Measurements from ENCODE around the gene TM2D3. TPM values are rescaled to one million over a fixed set of nuclear protein-coding genes. Genes with fewer than 3 reads are reported as not detected.

The TM2D3 gene
- total and polyA plus RNA-seq, 4 experiments from 2014 or later, result 35.1 to 92.9 (median 63.3) TPM

DNA sequence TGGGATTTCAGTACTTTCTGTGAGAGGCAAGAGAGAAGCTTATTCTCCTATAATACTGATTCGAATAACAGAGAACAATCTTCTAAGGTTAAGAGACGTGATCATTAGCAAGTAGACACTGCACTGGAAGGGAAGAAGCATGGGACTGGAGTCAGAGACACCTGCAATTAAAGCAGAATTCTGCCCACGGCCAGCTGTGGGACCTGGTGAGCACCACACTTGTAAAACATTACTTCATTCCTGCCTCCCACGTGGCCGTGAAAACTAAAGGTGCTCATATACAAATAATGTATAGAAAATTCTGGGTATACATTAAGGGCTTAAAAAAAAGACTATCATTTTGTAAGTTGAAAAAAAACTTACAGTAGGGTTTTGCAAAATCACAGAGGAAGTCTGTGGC lies 2.0 kb downstream of the TM2D3 start:
- H3K27ac Mint-ChIP-seq, result peak overlapping the region in 6 of 7 donors; percentile 37 to 95 (median 72)
- intact Hi-C loops (cut with micrococcal nuclease), result no loop called here
- H3K36me3 Mint-ChIP-seq, result peaks cover 19 to 58% of the 10 kb centered on the region in 2 donors
- DNase-seq, result no peak
- no peaks in the 10 kb centered on the region for H3K27me3 ChIP-seq (ENCODE audit: insufficient read depth, low read length)
- peaks cover 21 to 56% (median 32%) of the 10 kb centered on the region in 4 donors for H3K4me1 Mint-ChIP-seq
- H3K27me3 Mint-ChIP-seq, result no peaks in the 10 kb centered on the region
- peak overlapping the region; percentile 97 for H3K27ac ChIP-seq (ENCODE audit: low read depth, low read length)
- H3K4me3 Mint-ChIP-seq, result peak overlapping the region; percentile 29 to 95 (median 79)
- peaks cover 30% of the 10 kb centered on the region for H3K36me3 ChIP-seq (ENCODE audit: insufficient read depth, low read length)
- POLR2A ChIA-PET (ENCODE audit: partially characterized antibody), result interaction anchor here (0.6 to 1.7 kb wide), 4 partner anchors 9 to 356 kb away, joined by 3 to 4 read pairs (median 4); partner anchors contain the start of gene TARS3
- H3K9me3 Mint-ChIP-seq, result peaks cover 0 to 2% (median 0%) of the 10 kb centered on the region in 8 donors
- H3K4me1 ChIP-seq (ENCODE audit: insufficient read depth, low read length), result peaks cover 34% of the 10 kb centered on the region
- H3K4me3 ChIP-seq (ENCODE audit: low read length in 2 of 2), result peak overlapping the region in 1 of 2 donors; percentile 96
- CTCF ChIA-PET (ENCODE audit: partially characterized antibody), result interaction anchor here (1.2 to 1.3 kb wide), 2 partner anchors 9 to 10 kb away, joined by 4 read pairs; no protein-coding TSS in a partner anchor
- no peaks in the 10 kb centered on the region for H3K9me3 ChIP-seq (ENCODE audit: control insufficient read depth in 1 of 2, low read length in 2 of 2)

DNA sequence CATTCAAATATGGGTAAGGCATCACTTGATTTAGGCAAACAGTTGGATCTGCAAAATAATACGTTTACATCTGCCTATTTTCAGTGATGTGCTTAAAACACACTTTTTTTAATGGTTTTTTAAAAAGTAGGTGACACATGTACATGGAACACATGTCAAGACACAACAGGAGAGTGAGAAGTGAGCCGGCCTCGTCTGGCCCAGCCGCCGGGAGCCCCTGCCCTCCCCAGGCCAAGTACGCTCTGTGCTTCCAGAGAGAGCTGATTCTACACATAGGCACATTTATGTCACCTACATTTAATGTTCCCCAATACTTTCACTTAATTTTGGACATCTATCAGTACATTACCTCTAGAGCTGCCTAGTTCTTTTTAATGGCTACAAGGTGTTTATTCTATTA lies 3.8 kb downstream of the TM2D3 start:
- Histone ChIP-seq H3K27me3 (ENCODE audit: insufficient read depth, low read length) (no peaks in the 10 kb centered on the region), H3K9me3 (ENCODE audit: control insufficient read depth in 1 of 2, low read length in 2 of 2) (no peaks in the 10 kb centered on the region), H3K4me1 (ENCODE audit: insufficient read depth, low read length) (peaks cover 34% of the 10 kb centered on the region), H3K36me3 (ENCODE audit: insufficient read depth, low read length) (peaks cover 43% of the 10 kb centered on the region), H3K4me3 (ENCODE audit: low read length in 2 of 2) (no peak overlapping the region), H3K27ac (ENCODE audit: low read depth, low read length) (no peak overlapping the region)
- H3K27ac Mint-ChIP-seq, result peak overlapping the region in 2 of 7 donors; percentile 19 to 95
- peaks cover 25 to 65% of the 10 kb centered on the region in 2 donors for H3K36me3 Mint-ChIP-seq
- peaks cover 21 to 45% (median 33%) of the 10 kb centered on the region in 4 donors for H3K4me1 Mint-ChIP-seq
- no peaks in the 10 kb centered on the region for H3K27me3 Mint-ChIP-seq
- POLR2A ChIA-PET (ENCODE audit: partially characterized antibody), result interaction anchor here (1.0 to 1.4 kb wide), 2 partner anchors 354 to 396 kb away, joined by 3 to 5 read pairs; partner anchors contain the start of genes CHSY1 and SNRPA1
- intact Hi-C loops (cut with micrococcal nuclease), result loop anchor here (10.0 kb wide), 1 partner anchor 1044 kb away; the partner anchor contains the start of genes ASB7 and LINS1
- no peak overlapping the region for H3K4me3 Mint-ChIP-seq
- CTCF ChIA-PET (ENCODE audit: partially characterized antibody), result interaction anchor here (1.5 to 3.9 kb wide), 2 partner anchors 9 to 359 kb away, joined by 3 to 10 read pairs; no protein-coding TSS in a partner anchor
- no peak for DNase-seq
- peaks cover 0 to 2% (median 0%) of the 10 kb centered on the region in 8 donors for H3K9me3 Mint-ChIP-seq

DNA sequence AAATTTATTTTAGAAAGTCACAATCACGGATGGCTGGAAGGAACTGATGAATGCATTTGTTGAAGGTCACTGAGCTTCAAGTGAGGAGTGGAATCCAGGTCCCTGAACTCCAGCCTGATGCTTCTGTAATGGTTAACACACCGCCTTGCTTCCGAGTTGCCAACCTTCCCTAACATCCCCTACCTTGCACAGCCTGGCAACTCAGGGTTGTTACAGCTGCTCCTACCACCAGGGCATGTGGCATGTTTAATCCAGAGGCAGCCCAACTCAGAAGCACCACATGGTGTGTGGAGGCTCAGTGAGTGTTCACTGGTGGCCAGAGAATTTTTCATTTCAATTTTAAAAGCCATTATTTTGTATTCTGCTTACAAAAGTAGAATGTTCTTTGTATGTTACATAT lies 4.9 kb downstream of the TM2D3 start:
- H3K27ac Mint-ChIP-seq, result peak overlapping the region in 2 of 7 donors; percentile 56 to 95
- peaks cover 33 to 71% of the 10 kb centered on the region in 2 donors for H3K36me3 Mint-ChIP-seq
- Histone ChIP-seq H3K4me3 (ENCODE audit: low read length in 2 of 2) (no peak overlapping the region), H3K27me3 (ENCODE audit: insufficient read depth, low read length) (no peaks in the 10 kb centered on the region), H3K36me3 (ENCODE audit: insufficient read depth, low read length) (peaks cover 49% of the 10 kb centered on the region), H3K27ac (ENCODE audit: low read depth, low read length) (no peak overlapping the region), H3K4me1 (ENCODE audit: insufficient read depth, low read length) (peaks cover 35% of the 10 kb centered on the region), H3K9me3 (ENCODE audit: control insufficient read depth in 1 of 2, low read length in 2 of 2) (no peaks in the 10 kb centered on the region)
- peaks cover 26 to 46% (median 37%) of the 10 kb centered on the region in 4 donors for H3K4me1 Mint-ChIP-seq
- ChIA-PET CTCF (ENCODE audit: partially characterized antibody) (interaction anchor here (3.9 kb wide), 1 partner anchor 10 kb away, joined by 10 read pairs; no protein-coding TSS in a partner anchor), POLR2A (ENCODE audit: partially characterized antibody) (interaction anchor here (0.6 kb wide), 1 partner anchor 1051 kb away, joined by 4 read pairs; no protein-coding TSS in a partner anchor)
- intact Hi-C loops (cut with micrococcal nuclease), result loop anchor here (10.0 kb wide), 1 partner anchor 1042 kb away; the partner anchor contains the start of genes ASB7 and LINS1
- no peak overlapping the region for H3K4me3 Mint-ChIP-seq
- DNase-seq, result no peak
- H3K9me3 Mint-ChIP-seq, result peaks cover 0 to 2% (median 0%) of the 10 kb centered on the region in 8 donors
- H3K27me3 Mint-ChIP-seq, result no peaks in the 10 kb centered on the region

DNA sequence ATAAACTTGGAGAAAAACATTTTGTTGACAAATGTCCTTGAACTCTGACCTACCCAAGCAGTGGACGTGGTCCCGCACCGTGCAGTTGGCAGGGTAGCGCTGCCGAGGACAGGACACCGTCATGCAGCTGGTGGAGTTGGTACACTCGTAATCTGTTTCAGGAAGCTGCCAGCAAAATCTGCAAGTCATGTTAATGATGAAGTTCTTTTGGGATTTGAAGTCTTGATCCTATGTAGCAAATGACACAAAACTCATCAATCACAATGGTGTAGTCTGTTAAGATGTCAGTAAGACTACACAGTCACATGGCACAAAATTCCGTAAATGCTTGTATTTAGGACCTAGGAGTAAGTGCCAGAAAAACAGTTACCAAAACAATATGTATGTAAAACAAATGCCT lies 5.5 kb downstream of the TM2D3 start:
- POLR2A ChIA-PET (ENCODE audit: partially characterized antibody), result no interaction called here
- intact Hi-C loops (cut with micrococcal nuclease), result loop anchor here (10.0 kb wide), 1 partner anchor 1042 kb away; the partner anchor contains the start of genes ASB7 and LINS1
- peaks cover 0 to 2% (median 0%) of the 10 kb centered on the region in 8 donors for H3K9me3 Mint-ChIP-seq

DNA sequence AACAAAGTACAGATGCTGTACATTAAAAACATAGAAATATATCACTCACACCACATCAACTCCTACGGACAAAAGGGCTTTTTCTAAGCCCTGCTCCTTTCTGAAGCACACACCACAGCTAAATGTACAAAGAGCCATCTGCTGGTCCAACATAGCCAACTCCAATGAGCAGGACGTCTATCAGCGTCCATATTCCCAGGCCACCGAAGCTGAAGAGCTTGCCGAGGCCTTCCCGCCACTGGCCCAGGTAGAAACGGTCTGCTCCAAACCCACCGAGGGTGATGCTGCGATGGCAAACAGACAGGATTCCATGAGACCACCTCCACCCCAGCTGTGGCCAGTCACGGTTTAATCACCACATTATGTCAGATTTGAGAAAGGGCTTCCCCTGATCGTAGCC lies 9.8 kb downstream of the TM2D3 start:
- H3K36me3 ChIP-seq (ENCODE audit: insufficient read depth, low read length), result peaks cover 50% of the 10 kb centered on the region
- H3K4me1 ChIP-seq (ENCODE audit: insufficient read depth, low read length), result peaks cover 27% of the 10 kb centered on the region
- H3K27me3 Mint-ChIP-seq, result no peaks in the 10 kb centered on the region
- DNase-seq, result no peak
- H3K9me3 ChIP-seq (ENCODE audit: control insufficient read depth in 1 of 2, low read length in 2 of 2), result no peaks in the 10 kb centered on the region
- H3K9me3 Mint-ChIP-seq, result peaks cover 0 to 2% (median 0%) of the 10 kb centered on the region in 8 donors
- intact Hi-C loops (cut with micrococcal nuclease), result loop anchor here (10.0 kb wide), 1 partner anchor 1038 kb away; the partner anchor contains the start of genes ASB7 and LINS1
- ChIA-PET CTCF (ENCODE audit: partially characterized antibody) (interaction anchor here (1.0 to 4.5 kb wide), 16 partner anchors 9 to 399 kb away, joined by 3 to 50 read pairs (median 7); partner anchors contain the start of genes SNRPA1 and TARS3), POLR2A (ENCODE audit: partially characterized antibody) (interaction anchor here (0.6 to 2.4 kb wide), 12 partner anchors 7 to 391 kb away, joined by 3 to 28 read pairs (median 5); partner anchors contain the start of genes CHSY1, SNRPA1, TARS3 and TM2D3)
- peak overlapping the region; percentile 81 to 95 (median 94) for H3K27ac Mint-ChIP-seq
- peak overlapping the region; percentile 67 for H3K27ac ChIP-seq (ENCODE audit: low read depth, low read length)
- no peaks in the 10 kb centered on the region for H3K27me3 ChIP-seq (ENCODE audit: insufficient read depth, low read length)
- no peak overlapping the region for H3K4me3 ChIP-seq (ENCODE audit: low read length in 2 of 2)
- H3K4me1 Mint-ChIP-seq, result peaks cover 20 to 30% (median 25%) of the 10 kb centered on the region in 4 donors
- peak overlapping the region in 1 of 8 donors; percentile 54 for H3K4me3 Mint-ChIP-seq
- peaks cover 53 to 72% of the 10 kb centered on the region in 2 donors for H3K36me3 Mint-ChIP-seq

More for the DNA sequence above, 5.5 kb downstream of the TM2D3 start:
- CTCF ChIA-PET (ENCODE audit: partially characterized antibody), result interaction anchor here (3.9 kb wide), 1 partner anchor 11 kb away, joined by 10 read pairs; no protein-coding TSS in a partner anchor
- Mint-ChIP-seq H3K4me1 (peaks cover 32 to 52% (median 40%) of the 10 kb centered on the region in 4 donors), H3K36me3 (peaks cover 35 to 74% of the 10 kb centered on the region in 2 donors), H3K4me3 (no peak overlapping the region), H3K27me3 (no peaks in the 10 kb centered on the region), H3K27ac (peak overlapping the region in 2 of 7 donors; percentile 30 to 95)
- Histone ChIP-seq H3K36me3 (ENCODE audit: insufficient read depth, low read length) (peaks cover 50% of the 10 kb centered on the region), H3K4me1 (ENCODE audit: insufficient read depth, low read length) (peaks cover 41% of the 10 kb centered on the region), H3K27me3 (ENCODE audit: insufficient read depth, low read length) (no peaks in the 10 kb centered on the region), H3K4me3 (ENCODE audit: low read length in 2 of 2) (no peak overlapping the region), H3K27ac (ENCODE audit: low read depth, low read length) (no peak overlapping the region), H3K9me3 (ENCODE audit: control insufficient read depth in 1 of 2, low read length in 2 of 2) (no peaks in the 10 kb centered on the region)
- no peak for DNase-seq

DNA sequence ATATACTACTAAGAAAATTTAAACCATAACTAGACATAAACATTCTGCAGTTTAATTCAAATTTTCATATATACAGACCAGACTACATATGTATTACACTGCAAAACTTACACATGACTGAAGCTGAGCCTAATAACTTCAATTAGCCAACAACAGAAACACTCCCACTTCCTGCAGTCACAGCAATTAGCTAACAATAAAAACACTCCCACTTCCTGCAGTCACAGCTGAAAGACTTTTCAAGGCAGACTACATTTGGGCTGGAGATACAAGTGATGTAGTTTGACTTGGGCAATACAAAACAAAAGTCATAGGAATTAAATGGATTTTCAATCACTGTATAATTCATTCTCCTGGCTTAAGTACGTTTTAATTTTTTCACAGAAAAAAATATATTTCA lies 10.3 kb downstream of the TM2D3 start:
- no peaks in the 10 kb centered on the region for H3K27me3 Mint-ChIP-seq
- H3K27ac Mint-ChIP-seq, result peak overlapping the region; percentile 81 to 95 (median 94)
- peaks cover 20 to 30% (median 25%) of the 10 kb centered on the region in 4 donors for H3K4me1 Mint-ChIP-seq
- peak overlapping the region in 4 of 8 donors; percentile 1 to 54 (median 23) for H3K4me3 Mint-ChIP-seq
- H3K4me3 ChIP-seq (ENCODE audit: low read length in 2 of 2), result no peak overlapping the region
- H3K36me3 Mint-ChIP-seq, result peaks cover 56 to 71% of the 10 kb centered on the region in 2 donors
- H3K27ac ChIP-seq (ENCODE audit: low read depth, low read length), result peak overlapping the region; percentile 67
- intact Hi-C loops (cut with micrococcal nuclease), result loop anchor here (1.0 to 10.0 kb wide), 3 partner anchors 10 to 1037 kb away; partner anchors contain the start of genes ASB7, LINS1 and TM2D3
- DNase-seq, result peak; percentile 54 to 70 (median 65)
- H3K36me3 ChIP-seq (ENCODE audit: insufficient read depth, low read length), result peaks cover 50% of the 10 kb centered on the region
- H3K4me1 ChIP-seq (ENCODE audit: insufficient read depth, low read length), result peaks cover 25% of the 10 kb centered on the region
- ChIA-PET CTCF (ENCODE audit: partially characterized antibody) (interaction anchor here (0.7 to 4.5 kb wide), 21 partner anchors 8 to 398 kb away, joined by 3 to 50 read pairs (median 6); partner anchors contain the start of genes CHSY1, SNRPA1 and TARS3), POLR2A (ENCODE audit: partially characterized antibody) (interaction anchor here (0.6 to 2.4 kb wide), 10 partner anchors 8 to 390 kb away, joined by 4 to 28 read pairs (median 5); partner anchors contain the start of genes CHSY1, SNRPA1, TARS3 and TM2D3)
- no peaks in the 10 kb centered on the region for H3K9me3 ChIP-seq (ENCODE audit: control insufficient read depth in 1 of 2, low read length in 2 of 2)
- no peaks in the 10 kb centered on the region for H3K27me3 ChIP-seq (ENCODE audit: insufficient read depth, low read length)
- H3K9me3 Mint-ChIP-seq, result peaks cover 0 to 2% (median 0%) of the 10 kb centered on the region in 8 donors
